SK-N-SH (cell line): ENCODE results near the gene LINGO3. TPM values are rescaled to one million over a fixed set of nuclear protein-coding genes. Genes with fewer than 3 reads are reported as not detected.
A peak's percentile ranks its signal among the peaks of the same experiment; 100 is the strongest.

Source experiments
- CTCF ChIA-PET: fragments of 300-600, 350-600 bp; formaldehyde crosslinking; extraction: SDS; loops from one replicate; lab custom pipeline; 2021; lab: Yijun Ruan, JAX
- POLR2A ChIA-PET: fragments of 350-600 bp; sonication (Branson Sonifier 250); formaldehyde crosslinking; extraction: SDS; loops from one replicate; lab custom pipeline; 2020; ENCODE audit warnings: antibody characterized with exemption, inconsistent platforms; lab: Yijun Ruan, JAX
- DNase-seq: peaks from one replicate; pipeline ENCODE4 v3.0.0; 2012
- H2AFZ ChIP-seq: fragments of 200-600 bp; sonication (generic); 2 replicates; pipeline ENCODE4 v1.8.1; 2016; ENCODE audit warnings: antibody characterized with exemption, mild to moderate bottlenecking, low read depth
- H3F3A ChIP-seq: fragments of 200-600 bp; sonication (generic); replicated peaks from 2 replicates; pipeline ENCODE3; 2016; ENCODE audit warnings: antibody characterized with exemption, mild to moderate bottlenecking; ENCODE audit not compliant: insufficient read depth
- H3K27ac ChIP-seq, 2 experiments: fragments of 200-500 bp in 1 of 2; fragments of 200-600 bp in 1 of 2; sonication (Bioruptor generic) in 1 of 2; sonication (generic), shearing (Covaris generic) in 1 of 2; 2 replicates each; pipeline versions ENCODE4 v1.5.1 to v1.6.1; 2014 to 2016; ENCODE audit warnings: low read depth in 2 of 2, inconsistent platforms in 1 of 2, low read length in 1 of 2, mild to moderate bottlenecking in 1 of 2, mixed read lengths in 1 of 2
- H3K27me3 ChIP-seq: fragments of 200-600 bp; sonication (generic), shearing (Covaris generic); 2 replicates; pipeline ENCODE4 v1.6.1; 2016; ENCODE audit warnings: mixed run types; ENCODE audit not compliant: insufficient read depth
- H3K36me3 ChIP-seq, 2 experiments: fragments of 200-500 bp in 1 of 2; fragments of 200-600 bp in 1 of 2; sonication (Bioruptor generic) in 1 of 2; sonication (generic) in 1 of 2; replicated peaks in 1 of 2; 2 replicates each; pipeline versions ENCODE3 to v1.5.1; 2014 to 2016; ENCODE audit warnings: low read length in 1 of 2, mild to moderate bottlenecking in 1 of 2; ENCODE audit not compliant: insufficient read depth in 2 of 2, control insufficient read depth in 1 of 2
- H3K4me1 ChIP-seq, 2 experiments: fragments of 200-500 bp in 1 of 2; fragments of 200-600 bp in 1 of 2; sonication (Bioruptor generic) in 1 of 2; sonication (generic), shearing (Covaris generic) in 1 of 2; 2 replicates each; pipeline versions ENCODE4 v1.5.1 to v1.6.1; 2014 to 2016; ENCODE audit warnings: low read depth in 1 of 2, low read length in 1 of 2, mixed run types in 1 of 2; ENCODE audit not compliant: insufficient read depth in 2 of 2, control insufficient read depth in 1 of 2
- H3K4me2 ChIP-seq: fragments of 200-600 bp; sonication (generic), shearing (Covaris generic); 2 replicates; pipeline ENCODE4 v1.6.1; 2017; ENCODE audit warnings: mixed run types
- H3K4me3 ChIP-seq, 2 experiments: fragments of 200-500 bp in 1 of 2; fragments of 200-600 bp in 1 of 2; sonication (Bioruptor generic) in 1 of 2; sonication (generic), shearing (Covaris generic) in 1 of 2; 2 replicates each; pipeline versions ENCODE4 v1.5.1 to v1.8.1; 2014 to 2016; ENCODE audit warnings: low read depth in 2 of 2, inconsistent platforms in 1 of 2, low read length in 1 of 2, mild to moderate bottlenecking in 1 of 2, mixed read lengths in 1 of 2, moderate library complexity in 1 of 2
- H3K79me2 ChIP-seq: fragments of 200-600 bp; sonication (generic); 2 replicates; pipeline ENCODE4 v1.8.1; 2017; ENCODE audit warnings: mild to moderate bottlenecking; ENCODE audit not compliant: insufficient read depth
- H3K9ac ChIP-seq: fragments of 200-600 bp; sonication (generic); 2 replicates; pipeline ENCODE4 v1.6.1; 2017; ENCODE audit warnings: mixed run types
- H3K9me2 ChIP-seq: fragments of 200-600 bp; sonication (generic); 2 replicates; pipeline ENCODE4 v1.6.1; 2017; ENCODE audit warnings: mixed run types
- H3K9me3 ChIP-seq: fragments of 200-600 bp; sonication (generic); 2 replicates; pipeline ENCODE4 v1.6.1; 2017; ENCODE audit warnings: mixed run types, mild to moderate bottlenecking, moderate library complexity
- H4K20me1 ChIP-seq: fragments of 200-600 bp; sonication (generic); 2 replicates; pipeline ENCODE4 v1.6.1; 2017; ENCODE audit warnings: mild to moderate bottlenecking, mixed run types; ENCODE audit not compliant: insufficient read depth
- EP300 ChIP-seq, 2 experiments: IDR thresholded peaks; 2 replicates each; pipeline versions ENCODE4 v1.4.0 to v1.6.1; 2012; ENCODE audit warnings: borderline replicate concordance in 1 of 2, low read depth in 1 of 2, low read length in 1 of 2
- FOSL2 ChIP-seq: IDR thresholded peaks from 2 replicates; pipeline ENCODE4 v1.4.0; 2012; ENCODE audit warnings: low read depth, mild to moderate bottlenecking, moderate library complexity, borderline replicate concordance
- FOXJ3 ChIP-seq: sonication (generic); formaldehyde crosslinking; IDR thresholded peaks from 2 replicates; pipeline ENCODE4 v1.5.1; 2020; ENCODE audit warnings: mild to moderate bottlenecking, missing genetic modification reagents
- FOXM1 ChIP-seq: IDR thresholded peaks from 2 replicates; pipeline ENCODE4 v1.4.0; 2012; ENCODE audit warnings: low read depth, mild to moderate bottlenecking
- IRF3 ChIP-seq: fragments of 150-350 bp; IDR thresholded peaks from 2 replicates; pipeline ENCODE4 v1.6.1; 2016; ENCODE audit warnings: mild to moderate bottlenecking, low read depth, low read length
- MXI1 ChIP-seq: IDR thresholded peaks from 2 replicates; pipeline ENCODE4 v1.6.1; 2012; ENCODE audit warnings: mild to moderate bottlenecking, low read depth, low read length, improper control_type of control experiment
- NFIC ChIP-seq: IDR thresholded peaks from 2 replicates; pipeline ENCODE4 v1.4.0; 2012; ENCODE audit warnings: borderline replicate concordance
- NRF1 ChIP-seq: IDR thresholded peaks from 2 replicates; pipeline ENCODE4 v1.6.1; 2012; ENCODE audit warnings: low read depth, mild to moderate bottlenecking, low read length
- PBX3 ChIP-seq: IDR thresholded peaks from 2 replicates; pipeline ENCODE4; 2012
- POLR2AphosphoS5 ChIP-seq: IDR thresholded peaks from 2 replicates; pipeline ENCODE4 v1.6.1; 2012; ENCODE audit warnings: low read depth, low read length
- RAD21 ChIP-seq: IDR thresholded peaks from 2 replicates; pipeline ENCODE4 v1.6.1; 2012; ENCODE audit warnings: mild to moderate bottlenecking, low read length
- RCOR1 ChIP-seq: fragments of 150-350 bp; IDR thresholded peaks from 2 replicates; pipeline ENCODE4 v1.6.1; 2017; ENCODE audit warnings: antibody characterized with exemption, low read length
- REST ChIP-seq: IDR thresholded peaks from 2 replicates; pipeline ENCODE4 v1.6.1; 2012; ENCODE audit warnings: mild to moderate bottlenecking, low read depth, low read length, moderate library complexity
- RFX5 ChIP-seq: IDR thresholded peaks from 2 replicates; pipeline ENCODE4 v1.6.1; 2012; ENCODE audit warnings: mild to moderate bottlenecking, improper control_type of control experiment, low read length
- SIN3A ChIP-seq: IDR thresholded peaks from 2 replicates; pipeline ENCODE4 v1.6.1; 2012; ENCODE audit warnings: low read depth, mild to moderate bottlenecking, low read length, moderate library complexity, borderline replicate concordance
- TAF1 ChIP-seq: IDR thresholded peaks from 2 replicates; pipeline ENCODE4 v1.6.1; 2012; ENCODE audit warnings: low read depth, mild to moderate bottlenecking, low read length, moderate library complexity, borderline replicate concordance
- TCF12 ChIP-seq: IDR thresholded peaks from 2 replicates; pipeline ENCODE4 v1.4.0; 2012
- TEAD4 ChIP-seq: IDR thresholded peaks from 2 replicates; pipeline ENCODE4 v1.4.0; 2012; ENCODE audit warnings: mild to moderate bottlenecking, borderline replicate concordance; ENCODE audit not compliant: insufficient read depth
- USF2 ChIP-seq: fragments of 150-350 bp; IDR thresholded peaks from 2 replicates; pipeline ENCODE4 v1.6.1; 2017; ENCODE audit warnings: antibody characterized with exemption, low read length, low read depth, borderline replicate concordance
- WGBS: methylation state at CpG from one replicate; pipeline ENCODE4 v1.1.6; 2017; ENCODE audit warnings: low lambda C conversion rate; 5-methylcytosine and 5-hydroxymethylcytosine counted together
- polyA plus RNA-seq, 3 experiments: library from polyadenylated mRNA; depleted of rRNA; stranded (reverse); fragments of >200 nt; gene quantifications; 2 replicates each; pipeline ENCODE4 v1.2.3, GENCODE V29; 2012

LINGO3 gene
- polyA plus RNA-seq, 1 of the 3 experiments (the other 2 are of a cell fraction): not detected

GRCh38 chr19:2309734-2310362, 1.9 kb upstream of the LINGO3 start:
- H3K4me2 ChIP-seq: peak overlapping the region; percentile 15; the same call in 1 of the 2 replicates
- H3K4me1 ChIP-seq: peaks cover 0 to 16% of the 10 kb centered on the region in 2 experiments; a peak in 1 of 4 replicates
- H3K79me2 ChIP-seq: no peaks in the 10 kb centered on the region
- H3K4me3 ChIP-seq: no peak overlapping the region
- no peak overlapping the region for H3K27ac ChIP-seq
- TF ChIP-seq RFX5: no peak
- TF ChIP-seq FOXM1: no peak
- peak; percentile 72; the same call in 1 of the 2 replicates for TF ChIP-seq NFIC
- no peak for TF ChIP-seq TAF1
- TF ChIP-seq TCF12: peak; percentile 74
- TF ChIP-seq MXI1: no peak
- TF ChIP-seq PBX3: no peak
- TF ChIP-seq REST: no peak
- TF ChIP-seq EP300 (IDR thresholded peaks at IDR 0.05; ENCODE audit: borderline replicate concordance in 1 of 2, low read depth in 1 of 2, low read length in 1 of 2): 0 out of 4 replicates have a peak, but pooled peaks of 1 of the 2 experiments have one; percentile 18
- no peak for TF ChIP-seq TEAD4
- no peak for TF ChIP-seq FOSL2
- no peak for TF ChIP-seq FOXJ3 (CRISPR knock-in tag)
- no peak for TF ChIP-seq USF2
- no peak for TF ChIP-seq SIN3A
- no peak for TF ChIP-seq POLR2AphosphoS5
- TF ChIP-seq RCOR1: peak; percentile 62; the same call in 1 of the 2 replicates
- no peak for TF ChIP-seq NRF1
- TF ChIP-seq RAD21: no peak
- no peak for TF ChIP-seq IRF3
- no peaks in the 10 kb centered on the region for H3K9me3 ChIP-seq
- DNase-seq: peak; percentile 79
- ChIA-PET POLR2A (interaction anchor here (1.0 kb wide), 1 partner anchor 40 kb away, joined by 3 read pairs; no protein-coding TSS in a partner anchor), CTCF (interaction anchor here (0.8 to 13.0 kb wide), 9 partner anchors 11 to 387 kb away, joined by 3 to 284 read pairs (median 4); partner anchors contain the start of gene LSM7)
- peaks cover 6% of the 10 kb centered on the region for H3F3A ChIP-seq
- no peaks in the 10 kb centered on the region; the same call in 1 of the 2 replicates for H3K27me3 ChIP-seq
- H2AFZ ChIP-seq: no peak overlapping the region
- no peaks in the 10 kb centered on the region for H3K9me2 ChIP-seq
- no peaks in the 10 kb centered on the region for H4K20me1 ChIP-seq
- WGBS: 70% methylated on average over 12 of the region's 17 CpGs
- no peak overlapping the region for H3K9ac ChIP-seq
- no peaks in the 10 kb centered on the region for H3K36me3 ChIP-seq
